HepG2 (cell line): ENCODE results near the gene ITGB1. TPM values are rescaled to one million over a fixed set of nuclear protein-coding genes. Genes with fewer than 3 reads are reported as not detected.

Experiments
- HOXA5 ChIP-seq: sonication (generic); formaldehyde crosslinking; IDR thresholded peaks from 2 replicates; pipeline ENCODE4 v1.4.0; 2020; ENCODE audit warnings: missing genetic modification reagents
- ISX ChIP-seq: sonication (generic); formaldehyde crosslinking; conservative IDR thresholded peaks from 2 replicates; pipeline ENCODE4 v1.5.0; 2020; ENCODE audit warnings: missing genetic modification reagents
- KLF6 ChIP-seq: IDR thresholded peaks from 2 replicates; pipeline ENCODE4 v1.8.0; 2016; ENCODE audit warnings: missing biosample characterization, missing genetic modification reagents
- PHF20 ChIP-seq: sonication (generic); formaldehyde crosslinking; IDR thresholded peaks from 2 replicates; pipeline ENCODE4 v1.5.0; 2020; ENCODE audit warnings: mild to moderate bottlenecking, missing genetic modification reagents
- REXO4 ChIP-seq: sonication (generic); formaldehyde crosslinking; IDR thresholded peaks from 2 replicates; pipeline ENCODE4 v1.8.0; 2022; ENCODE audit warnings: missing genetic modification reagents, mild to moderate bottlenecking, borderline replicate concordance
- SMAD3 ChIP-seq: sonication (generic); formaldehyde crosslinking; IDR thresholded peaks from 2 replicates; pipeline ENCODE4 v1.4.0; 2020; ENCODE audit warnings: missing genetic modification reagents
- SP140L ChIP-seq: sonication (generic); formaldehyde crosslinking; IDR thresholded peaks from 2 replicates; pipeline ENCODE4 v1.4.0; 2020; ENCODE audit warnings: missing genetic modification reagents, borderline replicate concordance
- SRSF4 ChIP-seq: fragments of 200-400 bp; formaldehyde crosslinking; IDR thresholded peaks from one replicate; pipeline ENCODE4 v1.6.1; 2018; ENCODE audit warnings: mild to moderate bottlenecking, low read depth, low read length, moderate library complexity; ENCODE audit not compliant: poor library complexity, severe bottlenecking
- ZFP91 ChIP-seq: sonication (generic); formaldehyde crosslinking; IDR thresholded peaks from 2 replicates; pipeline ENCODE4 v1.9.0; 2022; ENCODE audit warnings: missing genetic modification reagents, mild to moderate bottlenecking, borderline replicate concordance
- ZMAT3 ChIP-seq: sonication (generic); formaldehyde crosslinking; conservative IDR thresholded peaks from 2 replicates; pipeline ENCODE4 v1.7.0; 2021; ENCODE audit warnings: missing genetic modification reagents
- ZMYM3 ChIP-seq: sonication (generic); formaldehyde crosslinking; IDR thresholded peaks from 2 replicates; pipeline ENCODE4 v1.5.1; 2020; ENCODE audit warnings: mild to moderate bottlenecking, missing genetic modification reagents
- ZNF230 ChIP-seq: sonication (generic); formaldehyde crosslinking; IDR thresholded peaks from 2 replicates; pipeline ENCODE4 v1.4.0; 2020; ENCODE audit warnings: mild to moderate bottlenecking, missing genetic modification reagents
- ZNF382 ChIP-seq: sonication (generic); formaldehyde crosslinking; IDR thresholded peaks from 2 replicates; pipeline ENCODE4 v1.5.0; 2020; ENCODE audit warnings: missing genetic modification reagents, mild to moderate bottlenecking, borderline replicate concordance
- ZNF567 ChIP-seq: sonication (generic); formaldehyde crosslinking; IDR thresholded peaks from 2 replicates; pipeline ENCODE4 v1.8.1; 2023; ENCODE audit warnings: mild to moderate bottlenecking, missing genetic modification reagents, borderline replicate concordance
- ZNF589 ChIP-seq: sonication (generic); formaldehyde crosslinking; conservative IDR thresholded peaks from 2 replicates; pipeline ENCODE4 v1.8.0; 2022; ENCODE audit warnings: mild to moderate bottlenecking, moderate library complexity, missing genetic modification reagents
- ZNF737 ChIP-seq: sonication (generic); formaldehyde crosslinking; IDR thresholded peaks from 2 replicates; pipeline ENCODE4 v1.5.0; 2020; ENCODE audit warnings: missing genetic modification reagents, mild to moderate bottlenecking, borderline replicate concordance
- ZNF839 ChIP-seq: sonication (generic); formaldehyde crosslinking; IDR thresholded peaks from 2 replicates; pipeline ENCODE4 v1.4.0; 2020; ENCODE audit warnings: missing genetic modification reagents, mild to moderate bottlenecking, borderline replicate concordance
- ZSCAN25 ChIP-seq: sonication (generic); formaldehyde crosslinking; IDR thresholded peaks from 2 replicates; pipeline ENCODE4 v1.8.0; 2022; ENCODE audit warnings: mild to moderate bottlenecking, missing genetic modification reagents
- ZSCAN9 ChIP-seq: IDR thresholded peaks from 2 replicates; pipeline ENCODE4 v1.6.1; 2016; ENCODE audit warnings: borderline replicate concordance
- polyA plus RNA-seq, 8 experiments: library from polyadenylated mRNA; depleted of rRNA in 3 of 8; stranded (reverse) in 7 of 8; unstranded in 1 of 8; fragments of >200 nt; fragmentation: Illumina TruSeq in 4 of 8; extraction: Trizol in 4 of 8; gene quantifications; 2 replicates each; pipeline versions ENCODE4 v1.2.1 to v1.2.3, GENCODE V29; 2011 to 2016; ENCODE audit warnings: low read depth in 4 of 8, missing spikeins in 1 of 8, mixed read lengths in 1 of 8; ENCODE audit not compliant: insufficient read depth in 1 of 8
- total RNA-seq, 5 experiments: library from RNA; depleted of rRNA; stranded (reverse); fragments of >200 nt; fragmentation: Illumina TruSeq; extraction: Trizol; gene quantifications; 2 replicates each; pipeline ENCODE4 v1.2.3, GENCODE V29; 2016; ENCODE audit warnings: low read depth in 1 of 5
- TF ChIP-seq, protein P1 (sequence below): sonication (generic); formaldehyde crosslinking; IDR thresholded peaks from 2 replicates; pipeline ENCODE4 v1.4.0; 2020; ENCODE audit warnings: missing genetic modification reagents
- TF ChIP-seq, protein P2 (sequence below): IDR thresholded peaks from 2 replicates; pipeline ENCODE4 v1.6.1; 2016; ENCODE audit warnings: control low read depth
- TF ChIP-seq, protein P3 (sequence below): sonication (generic); formaldehyde crosslinking; IDR thresholded peaks from 2 replicates; pipeline ENCODE4 v1.8.0; 2022; ENCODE audit warnings: missing genetic modification reagents, low read depth, mild to moderate bottlenecking, borderline replicate concordance

Gene ITGB1
- total and polyA plus RNA-seq, 2 of the 13 experiments (the other 11 are each of a cell fraction or from before 2014, with no cell fraction given), result 190 to 204 TPM

DNA sequence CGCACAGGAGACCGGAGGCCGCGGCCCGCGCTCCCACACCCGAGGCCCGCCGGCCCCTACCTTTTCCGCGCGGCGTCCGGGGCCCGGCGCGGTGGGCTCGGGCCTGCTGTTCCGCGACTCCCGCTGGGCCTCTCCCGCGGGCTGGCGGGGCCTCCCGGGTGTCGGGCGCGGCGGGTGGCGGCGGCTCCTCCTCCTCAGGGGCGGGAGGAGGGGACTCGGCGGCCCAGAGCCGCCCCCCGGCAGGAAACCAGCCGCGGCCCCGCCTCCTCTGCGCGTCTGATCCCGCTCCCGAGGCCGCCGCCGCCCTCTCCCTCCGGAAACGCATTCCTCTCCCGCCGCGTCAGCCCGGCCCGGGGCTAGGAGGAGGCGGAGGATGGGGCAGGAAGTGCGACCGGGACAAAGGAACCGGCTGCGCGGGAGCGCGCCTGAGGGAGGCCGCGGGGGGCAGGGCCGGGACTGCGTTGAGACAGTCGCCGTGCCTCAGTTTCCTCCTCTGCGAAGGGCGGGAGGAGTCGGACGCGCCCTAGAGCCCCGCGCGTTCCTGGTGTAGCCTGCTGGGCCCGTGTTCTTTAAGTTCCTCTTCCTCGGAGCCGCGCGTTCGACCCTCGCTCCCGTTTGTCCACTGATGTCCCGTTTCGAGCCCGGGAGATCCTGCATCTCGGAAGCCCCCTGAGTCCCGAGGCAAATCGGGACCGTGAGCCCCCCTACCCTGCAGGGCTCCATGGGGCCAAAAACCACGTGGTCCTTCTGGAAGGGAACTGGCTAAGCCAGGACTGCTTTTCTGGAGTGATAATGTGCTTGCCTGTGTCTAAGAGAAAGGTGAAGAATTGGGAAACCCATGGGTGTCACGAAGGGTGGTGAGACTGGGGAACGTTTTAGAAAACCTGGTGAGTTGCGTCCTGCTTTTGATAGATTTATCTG lies at the start of gene ITGB1 (continued):
- TF ChIP-seq SRSF4 (no peak), ZSCAN25 (CRISPR knock-in tag) (peak; percentile 57; the same call in 1 of the 2 replicates), PHF20 (CRISPR knock-in tag) (peak; percentile 76), ZMYM3 (CRISPR knock-in tag) (peak; percentile 66; the same call in 1 of the 2 replicates), ZSCAN9 (CRISPR knock-in tag) (peak; percentile 82; the same call in 1 of the 2 replicates), ZFP91 (CRISPR knock-in tag) (peak; percentile 84), ISX (CRISPR knock-in tag) (no peak), KLF6 (CRISPR knock-in tag) (peak; percentile 85; the same call in 1 of the 2 replicates), REXO4 (no peak), ZNF382 (CRISPR knock-in tag) (no peak), ZNF589 (CRISPR knock-in tag) (peak; percentile 71; the same call in 1 of the 2 replicates), ZNF230 (CRISPR knock-in tag) (peak; percentile 63; the same call in 1 of the 2 replicates), SMAD3 (no peak; the same call in 1 of the 2 replicates), ZNF839 (CRISPR knock-in tag) (no peak; the same call in 1 of the 2 replicates), ZNF567 (no peak), ZMAT3 (CRISPR knock-in tag) (peak; percentile 59; the same call in 1 of the 2 replicates), SP140L (no peak), ZNF737 (CRISPR knock-in tag) (no peak), HOXA5 (CRISPR knock-in tag) (peak; percentile 76; the same call in 1 of the 2 replicates)
- TF ChIP-seq, protein P1, sequence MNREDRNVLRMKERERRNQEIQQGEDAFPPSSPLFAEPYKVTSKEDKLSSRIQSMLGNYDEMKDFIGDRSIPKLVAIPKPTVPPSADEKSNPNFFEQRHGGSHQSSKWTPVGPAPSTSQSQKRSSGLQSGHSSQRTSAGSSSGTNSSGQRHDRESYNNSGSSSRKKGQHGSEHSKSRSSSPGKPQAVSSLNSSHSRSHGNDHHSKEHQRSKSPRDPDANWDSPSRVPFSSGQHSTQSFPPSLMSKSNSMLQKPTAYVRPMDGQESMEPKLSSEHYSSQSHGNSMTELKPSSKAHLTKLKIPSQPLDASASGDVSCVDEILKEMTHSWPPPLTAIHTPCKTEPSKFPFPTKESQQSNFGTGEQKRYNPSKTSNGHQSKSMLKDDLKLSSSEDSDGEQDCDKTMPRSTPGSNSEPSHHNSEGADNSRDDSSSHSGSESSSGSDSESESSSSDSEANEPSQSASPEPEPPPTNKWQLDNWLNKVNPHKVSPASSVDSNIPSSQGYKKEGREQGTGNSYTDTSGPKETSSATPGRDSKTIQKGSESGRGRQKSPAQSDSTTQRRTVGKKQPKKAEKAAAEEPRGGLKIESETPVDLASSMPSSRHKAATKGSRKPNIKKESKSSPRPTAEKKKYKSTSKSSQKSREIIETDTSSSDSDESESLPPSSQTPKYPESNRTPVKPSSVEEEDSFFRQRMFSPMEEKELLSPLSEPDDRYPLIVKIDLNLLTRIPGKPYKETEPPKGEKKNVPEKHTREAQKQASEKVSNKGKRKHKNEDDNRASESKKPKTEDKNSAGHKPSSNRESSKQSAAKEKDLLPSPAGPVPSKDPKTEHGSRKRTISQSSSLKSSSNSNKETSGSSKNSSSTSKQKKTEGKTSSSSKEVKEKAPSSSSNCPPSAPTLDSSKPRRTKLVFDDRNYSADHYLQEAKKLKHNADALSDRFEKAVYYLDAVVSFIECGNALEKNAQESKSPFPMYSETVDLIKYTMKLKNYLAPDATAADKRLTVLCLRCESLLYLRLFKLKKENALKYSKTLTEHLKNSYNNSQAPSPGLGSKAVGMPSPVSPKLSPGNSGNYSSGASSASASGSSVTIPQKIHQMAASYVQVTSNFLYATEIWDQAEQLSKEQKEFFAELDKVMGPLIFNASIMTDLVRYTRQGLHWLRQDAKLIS (CRISPR knock-in tag), result no peak
- TF ChIP-seq, protein P2, sequence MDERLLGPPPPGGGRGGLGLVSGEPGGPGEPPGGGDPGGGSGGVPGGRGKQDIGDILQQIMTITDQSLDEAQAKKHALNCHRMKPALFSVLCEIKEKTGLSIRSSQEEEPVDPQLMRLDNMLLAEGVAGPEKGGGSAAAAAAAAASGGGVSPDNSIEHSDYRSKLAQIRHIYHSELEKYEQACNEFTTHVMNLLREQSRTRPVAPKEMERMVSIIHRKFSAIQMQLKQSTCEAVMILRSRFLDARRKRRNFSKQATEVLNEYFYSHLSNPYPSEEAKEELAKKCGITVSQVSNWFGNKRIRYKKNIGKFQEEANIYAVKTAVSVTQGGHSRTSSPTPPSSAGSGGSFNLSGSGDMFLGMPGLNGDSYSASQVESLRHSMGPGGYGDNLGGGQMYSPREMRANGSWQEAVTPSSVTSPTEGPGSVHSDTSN, result no peak
- TF ChIP-seq, protein P3, sequence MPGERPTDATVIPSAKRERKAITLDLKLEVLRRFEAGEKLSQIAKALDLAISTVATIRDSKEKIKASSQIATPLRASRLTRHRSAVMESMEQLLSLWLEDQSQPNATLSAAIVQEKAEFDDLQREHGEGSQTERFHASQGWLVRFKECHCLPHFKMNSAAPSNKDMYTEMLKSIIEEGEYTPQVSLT, result no peak
